ENCODE measurements around the gene BHMT2.

GRCh38 chr5:79074641-79075040 lies 5.1 kb downstream of the BHMT2 start:
- TF ChIP-seq, protein P1, sequence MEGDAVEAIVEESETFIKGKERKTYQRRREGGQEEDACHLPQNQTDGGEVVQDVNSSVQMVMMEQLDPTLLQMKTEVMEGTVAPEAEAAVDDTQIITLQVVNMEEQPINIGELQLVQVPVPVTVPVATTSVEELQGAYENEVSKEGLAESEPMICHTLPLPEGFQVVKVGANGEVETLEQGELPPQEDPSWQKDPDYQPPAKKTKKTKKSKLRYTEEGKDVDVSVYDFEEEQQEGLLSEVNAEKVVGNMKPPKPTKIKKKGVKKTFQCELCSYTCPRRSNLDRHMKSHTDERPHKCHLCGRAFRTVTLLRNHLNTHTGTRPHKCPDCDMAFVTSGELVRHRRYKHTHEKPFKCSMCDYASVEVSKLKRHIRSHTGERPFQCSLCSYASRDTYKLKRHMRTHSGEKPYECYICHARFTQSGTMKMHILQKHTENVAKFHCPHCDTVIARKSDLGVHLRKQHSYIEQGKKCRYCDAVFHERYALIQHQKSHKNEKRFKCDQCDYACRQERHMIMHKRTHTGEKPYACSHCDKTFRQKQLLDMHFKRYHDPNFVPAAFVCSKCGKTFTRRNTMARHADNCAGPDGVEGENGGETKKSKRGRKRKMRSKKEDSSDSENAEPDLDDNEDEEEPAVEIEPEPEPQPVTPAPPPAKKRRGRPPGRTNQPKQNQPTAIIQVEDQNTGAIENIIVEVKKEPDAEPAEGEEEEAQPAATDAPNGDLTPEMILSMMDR (IDR thresholded peaks at IDR 0.05): no peak
- TF ChIP-seq POLR2A (IDR thresholded peaks at IDR 0.05): no peak

Measured in Peyer's patch (tissue), 4 donors.